Upper lobe of right lung (tissue), 1 donor: ENCODE results near the gene PRR5L. TPM values are rescaled to one million over a fixed set of nuclear protein-coding genes. Genes with fewer than 3 reads are reported as not detected.

Experiments
- ATAC-seq: fragments of 200-7000 bp; cut with Tn5 transposase; one replicate; pipeline ENCODE4 v1.9.1; 2020; ENCODE audit warnings: mild to moderate bottlenecking, moderate library complexity
- DNase-seq: peaks from one replicate; pipeline ENCODE4 v3.0.0-alpha.2; 2020
- H3K27ac ChIP-seq: fragments of 200-600 bp; one replicate; pipeline ENCODE4 v1.8.0; 2022
- H3K27me3 ChIP-seq: fragments of 200-600 bp; one replicate; pipeline ENCODE4 v1.8.0; 2022; ENCODE audit warnings: mild to moderate bottlenecking
- H3K36me3 ChIP-seq: fragments of 200-600 bp; one replicate; pipeline ENCODE4 v1.8.0; 2022
- H3K4me1 ChIP-seq: fragments of 200-600 bp; one replicate; pipeline ENCODE4 v1.8.0; 2022
- H3K4me3 ChIP-seq: fragments of 200-600 bp; one replicate; pipeline ENCODE4 v1.8.0; 2022; ENCODE audit warnings: mild to moderate bottlenecking
- H3K9me3 ChIP-seq: fragments of 200-600 bp; one replicate; pipeline ENCODE4 v1.8.0; 2022
- CTCF ChIP-seq: fragments of 200-600 bp; IDR thresholded peaks from one replicate; pipeline ENCODE4 v1.8.0; 2022; ENCODE audit warnings: antibody characterized with exemption
- intact Hi-C: fragments of 100-400 bp; cut with DNase I; formaldehyde crosslinking; loops from one replicate; pipeline ENCODE4 v1.11.0; 2022
- total RNA-seq: library from RNA; stranded (reverse); fragmentation: NEBNext Ultra II Directional; extraction: Animal tissue kit (Norgen Biotek cat#: 25700); gene quantifications from one replicate; pipeline ENCODE4 v1.2.1, GENCODE V29; 2021
- donor health status: DM: no; HTN: yes; CAD: no; lungs with severe emphysema.

Gene PRR5L
- total RNA-seq, 1 donor from 2014 or later: 24.5 TPM

DNA sequence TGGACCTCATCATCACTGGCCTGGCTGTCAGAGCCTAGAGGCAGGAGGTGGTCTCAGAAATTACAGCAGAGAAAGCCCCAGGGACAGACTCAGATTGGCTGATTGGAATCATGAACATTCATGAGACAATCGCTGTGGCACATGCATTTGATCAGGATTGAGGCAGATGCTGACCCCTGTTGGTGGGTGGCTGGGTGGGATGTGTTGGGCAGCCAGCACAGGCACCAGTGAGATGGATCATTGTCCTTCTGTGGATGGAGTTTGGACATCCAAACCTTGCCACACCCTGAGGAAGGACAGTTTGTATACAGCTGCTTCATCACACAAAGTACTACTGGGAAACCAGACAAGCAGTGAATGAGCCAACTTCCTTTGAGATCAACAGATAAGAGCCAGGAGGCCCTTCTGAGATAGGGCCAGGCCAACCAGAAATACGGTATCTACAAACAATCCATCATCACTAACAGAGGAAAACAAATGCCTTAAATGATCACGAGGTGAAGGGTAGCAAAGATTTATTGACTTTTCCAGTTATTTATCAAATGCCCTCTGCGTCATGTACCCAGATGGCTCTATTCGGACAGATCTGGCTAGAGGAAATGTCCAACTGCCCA, 24.2 kb upstream of the PRR5L start:
- Histone ChIP-seq H3K4me1 (no peaks in the 10 kb centered on the region), H3K36me3 (peaks cover 58% of the 10 kb centered on the region), H3K4me3 (no peak overlapping the region), H3K9me3 (no peaks in the 10 kb centered on the region), H3K27me3 (no peaks in the 10 kb centered on the region), H3K27ac (no peak overlapping the region)
- intact Hi-C loops: no loop called here
- no peak for DNase-seq
- peak; percentile 17 for TF ChIP-seq CTCF
- ATAC-seq: peak; percentile 63

DNA sequence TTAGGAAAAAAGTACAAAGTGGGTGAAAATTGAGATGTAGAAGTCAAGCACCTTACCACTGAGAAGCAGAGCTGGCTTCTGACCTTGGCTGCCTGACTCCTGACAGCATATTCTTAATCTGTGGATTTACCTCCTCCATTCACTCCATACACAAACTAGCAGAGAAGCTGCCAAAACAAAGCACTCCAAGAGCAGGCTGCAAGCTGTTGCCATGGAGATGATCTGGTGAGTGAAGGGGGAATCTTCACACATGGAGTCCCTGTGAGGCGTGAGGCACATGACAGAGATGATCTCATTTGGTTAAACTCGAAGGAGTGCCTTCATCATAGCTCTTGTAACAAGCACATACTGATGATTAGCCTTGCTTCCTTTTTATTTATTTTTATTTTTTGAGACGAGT, 23.0 kb upstream of the PRR5L start:
- DNase-seq (no peak), ATAC-seq (no peak)
- no peak for TF ChIP-seq CTCF
- no peak overlapping the region for H3K27ac ChIP-seq
- H3K4me3 ChIP-seq: no peak overlapping the region
- H3K4me1 ChIP-seq: no peaks in the 10 kb centered on the region
- peaks cover 65% of the 10 kb centered on the region for H3K36me3 ChIP-seq
- no peaks in the 10 kb centered on the region for H3K9me3 ChIP-seq
- no peaks in the 10 kb centered on the region for H3K27me3 ChIP-seq
- intact Hi-C loops: no loop called here

GRCh38 chr11:36274414-36274813, 21.7 kb upstream of the PRR5L start:
- no peak for TF ChIP-seq CTCF
- DNase-seq (no peak), ATAC-seq (no peak)
- no peaks in the 10 kb centered on the region for H3K27me3 ChIP-seq
- H3K36me3 ChIP-seq: peaks cover 78% of the 10 kb centered on the region
- no peaks in the 10 kb centered on the region for H3K4me1 ChIP-seq
- no peak overlapping the region for H3K4me3 ChIP-seq
- intact Hi-C loops: no loop called here
- no peaks in the 10 kb centered on the region for H3K9me3 ChIP-seq
- H3K27ac ChIP-seq: no peak overlapping the region

DNA sequence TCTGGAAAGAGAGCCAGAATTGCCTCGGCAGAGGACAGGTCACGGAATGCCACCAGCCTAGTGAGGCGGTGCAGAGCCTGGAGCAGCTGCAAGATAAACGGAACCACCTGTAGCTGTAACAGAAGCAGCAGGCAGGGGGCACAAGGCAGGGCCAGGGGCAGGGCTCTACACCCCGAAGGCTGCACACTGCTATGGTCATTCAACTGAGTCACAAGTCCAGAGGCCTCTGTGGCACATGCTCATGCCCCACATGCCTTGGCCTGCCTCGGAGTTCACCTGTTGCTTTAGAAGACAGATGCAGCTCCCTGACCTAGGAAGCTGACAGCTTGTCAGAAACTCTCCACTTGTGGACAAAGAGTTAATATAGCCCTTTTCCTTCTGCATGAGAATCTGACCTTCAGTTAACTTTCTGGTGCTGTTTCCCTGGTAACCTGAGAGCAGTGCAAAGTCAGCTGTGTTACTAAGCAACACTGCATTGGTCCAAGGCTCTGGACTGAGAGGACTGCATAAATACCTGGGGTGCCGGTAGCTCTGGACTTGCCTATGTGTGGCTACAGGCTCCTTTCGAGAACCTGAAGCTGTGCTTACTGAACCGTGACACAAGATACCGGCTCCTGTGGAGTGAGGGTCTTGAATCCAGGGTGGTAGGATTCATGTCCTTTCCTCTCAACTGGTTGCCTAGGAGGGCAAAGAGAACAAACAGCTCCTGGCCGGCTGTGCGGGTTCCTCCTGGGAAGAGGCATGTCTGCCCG, 17.4 kb upstream of the PRR5L start:
- H3K27ac ChIP-seq: no peak overlapping the region
- intact Hi-C loops: no loop called here
- no peaks in the 10 kb centered on the region for H3K9me3 ChIP-seq
- ATAC-seq (no peak), DNase-seq (no peak)
- TF ChIP-seq CTCF: no peak
- no peak overlapping the region for H3K4me3 ChIP-seq
- H3K36me3 ChIP-seq: peaks cover 57% of the 10 kb centered on the region
- H3K4me1 ChIP-seq: no peaks in the 10 kb centered on the region
- no peaks in the 10 kb centered on the region for H3K27me3 ChIP-seq

- Histone ChIP-seq H3K9me3 (no peaks in the 10 kb centered on the region), H3K4me3 (no peak overlapping the region), H3K36me3 (peaks cover 38% of the 10 kb centered on the region), H3K27ac (no peak overlapping the region), H3K27me3 (no peaks in the 10 kb centered on the region), H3K4me1 (no peaks in the 10 kb centered on the region)
- ATAC-seq (no peak), DNase-seq (no peak)
- TF ChIP-seq CTCF: no peak
- intact Hi-C loops: no loop called here
Measured at GRCh38 chr11:36280531-36280930, 15.6 kb upstream of the PRR5L start.
